HG03378 (cell line): ENCODE results near the gene ALPG.
"Not testable (repeated sequence)": the region's sequence is repeated elsewhere in the genome, so short reads cannot be mapped to it uniquely, and the experiment has no call there.

Experiments
- ATAC-seq: cut with Tn5 transposase; IDR thresholded peaks from one replicate; pipeline ENCODE4 v1.9.1; 2021; ENCODE audit warnings: mild to moderate bottlenecking, moderate library complexity; ENCODE audit not compliant: unreplicated experiment

Gene ALPG

GRCh38 chr2:232438951-232439757 is 32.5 kb downstream of the ALPG start:
- ATAC-seq: no peak

GRCh38 chr2:232439758-232440135 is 33.1 kb downstream of the ALPG start:
- ATAC-seq: no peak

- ATAC-seq: not testable (repeated sequence)
These were observed 33.8 kb downstream of the ALPG start for GRCh38 chr2:232440220-232441018.

GRCh38 chr2:232441147-232441651 is 34.6 kb downstream of the ALPG start:
- no peak for ATAC-seq

GRCh38 chr2:232441922-232442321 is 35.3 kb downstream of the ALPG start:
- not testable (repeated sequence) for ATAC-seq

GRCh38 chr2:232442431-232442830 is 35.8 kb downstream of the ALPG start:
- ATAC-seq: not testable (repeated sequence)

GRCh38 chr2:232443047-232443446 is 36.4 kb downstream of the ALPG start:
- not testable (repeated sequence) for ATAC-seq

GRCh38 chr2:232443669-232444408 is 37.2 kb downstream of the ALPG start:
- ATAC-seq: not testable (repeated sequence)

GRCh38 chr2:232444409-232445148 is 37.9 kb downstream of the ALPG start:
- no peak for ATAC-seq

GRCh38 chr2:232445149-232445885 is 38.7 kb downstream of the ALPG start:
- ATAC-seq: not testable (repeated sequence)

GRCh38 chr2:232446266-232446777 is 39.7 kb downstream of the ALPG start:
- not testable (repeated sequence) for ATAC-seq

- no peak for ATAC-seq
These were observed 40.5 kb downstream of the ALPG start for GRCh38 chr2:232447091-232447620.

GRCh38 chr2:232447638-232448303 is 41.1 kb downstream of the ALPG start:
- no peak for ATAC-seq

- ATAC-seq: no peak
These were observed 41.7 kb downstream of the ALPG start for GRCh38 chr2:232448304-232448690.

GRCh38 chr2:232449964-232450363 is 43.3 kb downstream of the ALPG start:
- ATAC-seq: no peak

GRCh38 chr2:232451645-232452044 is 45.0 kb downstream of the ALPG start:
- not testable (repeated sequence) for ATAC-seq

- no peak for ATAC-seq
These were observed 48.0 kb downstream of the ALPG start for GRCh38 chr2:232454630-232455029.

GRCh38 chr2:232455426-232456255 is 49.0 kb downstream of the ALPG start, which contains the start of gene ALPI:
Gene ALPI (plus strand): TSS chr2:232456153. CDS start chr2:232456200, 47 bp downstream.
- ATAC-seq: no peak
